Measurements from ENCODE around the gene REEP2.
A peak's percentile ranks its signal among the peaks of the same experiment; 100 is the strongest.

REEP2 gene

DNA sequence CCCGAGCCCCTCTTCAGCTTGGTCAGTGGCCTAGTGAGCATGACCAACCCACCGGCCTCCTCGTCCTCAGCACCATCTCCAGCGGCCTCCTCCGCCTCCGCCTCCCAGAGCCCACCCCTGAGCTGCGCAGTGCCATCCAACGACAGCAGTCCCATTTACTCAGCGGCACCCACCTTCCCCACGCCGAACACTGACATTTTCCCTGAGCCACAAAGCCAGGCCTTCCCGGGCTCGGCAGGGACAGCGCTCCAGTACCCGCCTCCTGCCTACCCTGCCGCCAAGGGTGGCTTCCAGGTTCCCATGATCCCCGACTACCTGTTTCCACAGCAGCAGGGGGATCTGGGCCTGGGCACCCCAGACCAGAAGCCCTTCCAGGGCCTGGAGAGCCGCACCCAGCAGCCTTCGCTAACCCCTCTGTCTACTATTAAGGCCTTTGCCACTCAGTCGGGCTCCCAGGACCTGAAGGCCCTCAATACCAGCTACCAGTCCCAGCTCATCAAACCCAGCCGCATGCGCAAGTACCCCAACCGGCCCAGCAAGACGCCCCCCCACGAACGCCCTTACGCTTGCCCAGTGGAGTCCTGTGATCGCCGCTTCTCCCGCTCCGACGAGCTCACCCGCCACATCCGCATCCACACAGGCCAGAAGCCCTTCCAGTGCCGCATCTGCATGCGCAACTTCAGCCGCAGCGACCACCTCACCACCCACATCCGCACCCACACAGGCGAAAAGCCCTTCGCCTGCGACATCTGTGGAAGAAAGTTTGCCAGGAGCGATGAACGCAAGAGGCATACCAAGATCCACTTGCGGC lies 28.2 kb downstream of the REEP2 start:
- no peaks in the 10 kb centered on the region for H3K79me2 ChIP-seq (ENCODE audit: insufficient read depth, low read length)
- peak overlapping the region; percentile 94 for H3K9ac ChIP-seq (ENCODE audit: low read length)
- H3K4me2 ChIP-seq (ENCODE audit: low read depth, low read length, poor library complexity, severe bottlenecking): peak overlapping the region; percentile 92
- peak overlapping the region; percentile 75 for H3K4me3 ChIP-seq (ENCODE audit: insufficient read depth, low read length, poor library complexity, severe bottlenecking)
- no peak overlapping the region for H2AFZ ChIP-seq (ENCODE audit: low read depth, low read length, severe bottlenecking)
- H3K36me3 ChIP-seq (ENCODE audit: low read length): no peaks in the 10 kb centered on the region; the same call in 1 of the 2 replicates
- H3K9me2 ChIP-seq (replicated peaks; ENCODE audit: insufficient read depth, low read length): no peaks in the 10 kb centered on the region
- no peak overlapping the region for H3K27ac ChIP-seq (ENCODE audit: low read depth, low read length)
- H3K27me3 ChIP-seq (ENCODE audit: low read length): no peaks in the 10 kb centered on the region
- peaks cover 13% of the 10 kb centered on the region for H3F3A ChIP-seq (ENCODE audit: insufficient read depth)
- H4K20me1 ChIP-seq (ENCODE audit: low read depth, low read length): peaks cover 6% of the 10 kb centered on the region; the same call in 1 of the 2 replicates
- no peak for TF ChIP-seq EZH2phosphoT487 (conservative IDR thresholded peaks at IDR 0.05; ENCODE audit: low read length)
- TF ChIP-seq, protein P1, sequence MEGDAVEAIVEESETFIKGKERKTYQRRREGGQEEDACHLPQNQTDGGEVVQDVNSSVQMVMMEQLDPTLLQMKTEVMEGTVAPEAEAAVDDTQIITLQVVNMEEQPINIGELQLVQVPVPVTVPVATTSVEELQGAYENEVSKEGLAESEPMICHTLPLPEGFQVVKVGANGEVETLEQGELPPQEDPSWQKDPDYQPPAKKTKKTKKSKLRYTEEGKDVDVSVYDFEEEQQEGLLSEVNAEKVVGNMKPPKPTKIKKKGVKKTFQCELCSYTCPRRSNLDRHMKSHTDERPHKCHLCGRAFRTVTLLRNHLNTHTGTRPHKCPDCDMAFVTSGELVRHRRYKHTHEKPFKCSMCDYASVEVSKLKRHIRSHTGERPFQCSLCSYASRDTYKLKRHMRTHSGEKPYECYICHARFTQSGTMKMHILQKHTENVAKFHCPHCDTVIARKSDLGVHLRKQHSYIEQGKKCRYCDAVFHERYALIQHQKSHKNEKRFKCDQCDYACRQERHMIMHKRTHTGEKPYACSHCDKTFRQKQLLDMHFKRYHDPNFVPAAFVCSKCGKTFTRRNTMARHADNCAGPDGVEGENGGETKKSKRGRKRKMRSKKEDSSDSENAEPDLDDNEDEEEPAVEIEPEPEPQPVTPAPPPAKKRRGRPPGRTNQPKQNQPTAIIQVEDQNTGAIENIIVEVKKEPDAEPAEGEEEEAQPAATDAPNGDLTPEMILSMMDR (IDR thresholded peaks at IDR 0.05; ENCODE audit: insufficient read depth, low read length, poor library complexity, severe bottlenecking): no peak
- H3K9me3 ChIP-seq (ENCODE audit: insufficient read depth, low read length): no peaks in the 10 kb centered on the region

DNA sequence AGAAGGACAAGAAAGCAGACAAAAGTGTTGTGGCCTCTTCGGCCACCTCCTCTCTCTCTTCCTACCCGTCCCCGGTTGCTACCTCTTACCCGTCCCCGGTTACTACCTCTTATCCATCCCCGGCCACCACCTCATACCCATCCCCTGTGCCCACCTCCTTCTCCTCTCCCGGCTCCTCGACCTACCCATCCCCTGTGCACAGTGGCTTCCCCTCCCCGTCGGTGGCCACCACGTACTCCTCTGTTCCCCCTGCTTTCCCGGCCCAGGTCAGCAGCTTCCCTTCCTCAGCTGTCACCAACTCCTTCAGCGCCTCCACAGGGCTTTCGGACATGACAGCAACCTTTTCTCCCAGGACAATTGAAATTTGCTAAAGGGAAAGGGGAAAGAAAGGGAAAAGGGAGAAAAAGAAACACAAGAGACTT lies 28.9 kb downstream of the REEP2 start:
- Histone ChIP-seq H3K4me2 (ENCODE audit: low read depth, low read length, poor library complexity, severe bottlenecking) (no peak overlapping the region), H3K4me3 (ENCODE audit: insufficient read depth, low read length, poor library complexity, severe bottlenecking) (no peak overlapping the region), H3K9me3 (ENCODE audit: insufficient read depth, low read length) (no peaks in the 10 kb centered on the region), H2AFZ (ENCODE audit: low read depth, low read length, severe bottlenecking) (no peak overlapping the region), H3K27ac (ENCODE audit: low read depth, low read length) (no peak overlapping the region), H3K27me3 (ENCODE audit: low read length) (no peaks in the 10 kb centered on the region), H4K20me1 (ENCODE audit: low read depth, low read length) (peaks cover 6% of the 10 kb centered on the region; the same call in 1 of the 2 replicates), H3K9me2 (replicated peaks; ENCODE audit: insufficient read depth, low read length) (no peaks in the 10 kb centered on the region), H3K36me3 (ENCODE audit: low read length) (no peaks in the 10 kb centered on the region; the same call in 1 of the 2 replicates), H3K9ac (ENCODE audit: low read length) (no peak overlapping the region), H3K79me2 (ENCODE audit: insufficient read depth, low read length) (no peaks in the 10 kb centered on the region), H3F3A (ENCODE audit: insufficient read depth) (peaks cover 13% of the 10 kb centered on the region)
- TF ChIP-seq, protein P1 (IDR thresholded peaks at IDR 0.05; ENCODE audit: insufficient read depth, low read length, poor library complexity, severe bottlenecking): no peak
- TF ChIP-seq EZH2phosphoT487 (conservative IDR thresholded peaks at IDR 0.05; ENCODE audit: low read length): no peak

DNA sequence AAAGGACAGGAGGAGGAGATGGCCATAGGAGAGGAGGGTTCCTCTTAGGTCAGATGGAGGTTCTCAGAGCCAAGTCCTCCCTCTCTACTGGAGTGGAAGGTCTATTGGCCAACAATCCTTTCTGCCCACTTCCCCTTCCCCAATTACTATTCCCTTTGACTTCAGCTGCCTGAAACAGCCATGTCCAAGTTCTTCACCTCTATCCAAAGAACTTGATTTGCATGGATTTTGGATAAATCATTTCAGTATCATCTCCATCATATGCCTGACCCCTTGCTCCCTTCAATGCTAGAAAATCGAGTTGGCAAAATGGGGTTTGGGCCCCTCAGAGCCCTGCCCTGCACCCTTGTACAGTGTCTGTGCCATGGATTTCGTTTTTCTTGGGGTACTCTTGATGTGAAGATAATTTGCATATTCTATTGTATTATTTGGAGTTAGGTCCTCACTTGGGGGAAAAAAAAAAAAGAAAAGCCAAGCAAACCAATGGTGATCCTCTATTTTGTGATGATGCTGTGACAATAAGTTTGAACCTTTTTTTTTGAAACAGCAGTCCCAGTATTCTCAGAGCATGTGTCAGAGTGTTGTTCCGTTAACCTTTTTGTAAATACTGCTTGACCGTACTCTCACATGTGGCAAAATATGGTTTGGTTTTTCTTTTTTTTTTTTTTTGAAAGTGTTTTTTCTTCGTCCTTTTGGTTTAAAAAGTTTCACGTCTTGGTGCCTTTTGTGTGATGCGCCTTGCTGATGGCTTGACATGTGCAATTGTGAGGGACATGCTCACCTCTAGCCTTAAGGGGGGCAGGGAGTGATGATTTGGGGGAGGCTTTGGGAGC lies 29.5 kb downstream of the REEP2 start:
- Histone ChIP-seq H3K27ac (ENCODE audit: low read depth, low read length) (no peak overlapping the region), H3F3A (ENCODE audit: insufficient read depth) (peaks cover 13% of the 10 kb centered on the region), H3K4me2 (ENCODE audit: low read depth, low read length, poor library complexity, severe bottlenecking) (peak overlapping the region; percentile 18), H3K9me2 (replicated peaks; ENCODE audit: insufficient read depth, low read length) (no peaks in the 10 kb centered on the region), H3K27me3 (ENCODE audit: low read length) (no peaks in the 10 kb centered on the region), H2AFZ (ENCODE audit: low read depth, low read length, severe bottlenecking) (no peak overlapping the region), H3K9ac (ENCODE audit: low read length) (no peak overlapping the region), H3K79me2 (ENCODE audit: insufficient read depth, low read length) (no peaks in the 10 kb centered on the region), H3K9me3 (ENCODE audit: insufficient read depth, low read length) (no peaks in the 10 kb centered on the region), H3K4me3 (ENCODE audit: insufficient read depth, low read length, poor library complexity, severe bottlenecking) (no peak overlapping the region), H3K36me3 (ENCODE audit: low read length) (no peaks in the 10 kb centered on the region; the same call in 1 of the 2 replicates), H4K20me1 (ENCODE audit: low read depth, low read length) (peaks cover 6% of the 10 kb centered on the region; the same call in 1 of the 2 replicates)
- TF ChIP-seq EZH2phosphoT487 (conservative IDR thresholded peaks at IDR 0.05; ENCODE audit: low read length): no peak
- TF ChIP-seq, protein P1 (IDR thresholded peaks at IDR 0.05; ENCODE audit: insufficient read depth, low read length, poor library complexity, severe bottlenecking): no peak

All from SU-DHL-6 (cell line).